HepG2 (cell line): Measurements from ENCODE around the gene GFY. TPM values are rescaled to one million over a fixed set of nuclear protein-coding genes. Genes with fewer than 3 reads are reported as not detected.
A peak's percentile ranks its signal among the peaks of the same experiment; 100 is the strongest.

Experiments used
- CEBPG ChIP-seq: IDR thresholded peaks from 2 replicates; pipeline ENCODE4 v1.6.1; 2016
- HMG20B ChIP-seq: conservative IDR thresholded peaks from 2 replicates; pipeline ENCODE4 v1.6.1; 2016; ENCODE audit warnings: missing genetic modification reagents, missing compliant biosample characterization
- HNRNPK ChIP-seq: fragments of 200-400 bp; formaldehyde crosslinking; IDR thresholded peaks from 2 replicates; pipeline ENCODE4 v1.6.1; 2018; ENCODE audit warnings: low read length, low read depth, moderate library complexity, mild to moderate bottlenecking; ENCODE audit not compliant: poor library complexity, severe bottlenecking
- KDM1A ChIP-seq: IDR thresholded peaks from 2 replicates; pipeline ENCODE4 v1.6.1; 2016; ENCODE audit warnings: missing compliant biosample characterization
- KDM2A ChIP-seq: sonication (generic); formaldehyde crosslinking; IDR thresholded peaks from 2 replicates; pipeline ENCODE4 v1.4.0; 2020; ENCODE audit warnings: low read depth, missing genetic modification reagents, borderline replicate concordance
- KDM3A ChIP-seq: IDR thresholded peaks from 2 replicates; pipeline ENCODE4 v1.6.1; 2018; ENCODE audit warnings: low read depth, missing compliant biosample characterization
- KLF6 ChIP-seq: IDR thresholded peaks from 2 replicates; pipeline ENCODE4 v1.8.0; 2016; ENCODE audit warnings: missing biosample characterization, missing genetic modification reagents
- MTF1 ChIP-seq: sonication (generic); formaldehyde crosslinking; IDR thresholded peaks from 2 replicates; pipeline ENCODE4 v1.5.0; 2020; ENCODE audit warnings: missing genetic modification reagents
- MXD1 ChIP-seq: sonication (generic); formaldehyde crosslinking; IDR thresholded peaks from 2 replicates; pipeline ENCODE4 v1.4.0; 2020; ENCODE audit warnings: mild to moderate bottlenecking, missing genetic modification reagents
- NFYB ChIP-seq: sonication (generic); formaldehyde crosslinking; IDR thresholded peaks from 2 replicates; pipeline ENCODE4 v1.4.0; 2020; ENCODE audit warnings: missing genetic modification reagents
- PLSCR1 ChIP-seq: sonication (generic); formaldehyde crosslinking; IDR thresholded peaks from 2 replicates; pipeline ENCODE4 v1.5.0; 2020; ENCODE audit warnings: missing genetic modification reagents, mild to moderate bottlenecking, borderline replicate concordance
- RARA ChIP-seq: IDR thresholded peaks from 2 replicates; pipeline ENCODE4 v1.6.1; 2016; ENCODE audit warnings: missing genetic modification reagents, missing compliant biosample characterization
- RBAK ChIP-seq: sonication (generic); formaldehyde crosslinking; IDR thresholded peaks from 2 replicates; pipeline ENCODE4 v1.5.1; 2020; ENCODE audit warnings: mild to moderate bottlenecking, missing genetic modification reagents
- RFXANK ChIP-seq: IDR thresholded peaks from 2 replicates; pipeline ENCODE4 v1.6.1; 2016
- SP2 ChIP-seq: sonication (generic); formaldehyde crosslinking; IDR thresholded peaks from 2 replicates; pipeline ENCODE4 v1.5.1; 2020; ENCODE audit warnings: mild to moderate bottlenecking, missing genetic modification reagents
- SPEN ChIP-seq: sonication (generic); formaldehyde crosslinking; IDR thresholded peaks from 2 replicates; pipeline ENCODE4 v1.5.1; 2020; ENCODE audit warnings: low read depth, mild to moderate bottlenecking, missing genetic modification reagents
- ZNF530 ChIP-seq: sonication (generic); formaldehyde crosslinking; IDR thresholded peaks from 2 replicates; pipeline ENCODE4 v1.5.0; 2020; ENCODE audit warnings: low read depth, mild to moderate bottlenecking, missing genetic modification reagents
- ZNF550 ChIP-seq: sonication (generic); formaldehyde crosslinking; IDR thresholded peaks from 2 replicates; pipeline ENCODE4 v1.4.0; 2020; ENCODE audit warnings: mild to moderate bottlenecking, missing genetic modification reagents, borderline replicate concordance
- ZNF557 ChIP-seq: sonication (generic); formaldehyde crosslinking; IDR thresholded peaks from 2 replicates; pipeline ENCODE4 v1.4.0; 2020; ENCODE audit warnings: missing genetic modification reagents
- ZNF772 ChIP-seq: sonication (generic); formaldehyde crosslinking; IDR thresholded peaks from 2 replicates; pipeline ENCODE4 v1.5.0; 2020; ENCODE audit warnings: mild to moderate bottlenecking, missing genetic modification reagents
- ZSCAN29 ChIP-seq: sonication (generic); formaldehyde crosslinking; conservative IDR thresholded peaks from 2 replicates; pipeline ENCODE4 v1.4.0; 2020; ENCODE audit warnings: mild to moderate bottlenecking, missing genetic modification reagents
- polyA plus RNA-seq, 8 experiments: library from polyadenylated mRNA; depleted of rRNA in 3 of 8; stranded (reverse) in 7 of 8; unstranded in 1 of 8; fragments of >200 nt; fragmentation: Illumina TruSeq in 4 of 8; extraction: Trizol in 4 of 8; gene quantifications; 2 replicates each; pipeline versions ENCODE4 v1.2.1 to v1.2.3, GENCODE V29; 2011 to 2016; ENCODE audit warnings: low read depth in 4 of 8, missing spikeins in 1 of 8, mixed read lengths in 1 of 8; ENCODE audit not compliant: insufficient read depth in 1 of 8
- total RNA-seq, 5 experiments: library from RNA; depleted of rRNA; stranded (reverse); fragments of >200 nt; fragmentation: Illumina TruSeq; extraction: Trizol; gene quantifications; 2 replicates each; pipeline ENCODE4 v1.2.3, GENCODE V29; 2016; ENCODE audit warnings: low read depth in 1 of 5
- TF ChIP-seq, protein P1 (sequence below): sonication (generic); formaldehyde crosslinking; IDR thresholded peaks from 2 replicates; pipeline ENCODE4 v1.4.0; 2020; ENCODE audit warnings: missing genetic modification reagents
- TF ChIP-seq, protein P2 (sequence below): sonication (generic); formaldehyde crosslinking; IDR thresholded peaks from 2 replicates; pipeline ENCODE4 v1.4.0; 2020; ENCODE audit warnings: missing genetic modification reagents; ENCODE audit errors: not compliant biosample characterization
- TF ChIP-seq, protein P3 (sequence below), 2 experiments: sonication (generic) in 1 of 2; formaldehyde crosslinking in 1 of 2; IDR thresholded peaks; 2 replicates each; pipeline versions ENCODE4 v1.5.1 to v1.6.1; 2011 to 2020; ENCODE audit warnings: borderline replicate concordance in 1 of 2, low read depth in 1 of 2, low read length in 1 of 2, mild to moderate bottlenecking in 1 of 2, missing genetic modification reagents in 1 of 2, moderate library complexity in 1 of 2

The GFY gene
- total and polyA plus RNA-seq, 2 of the 13 experiments (the other 11 are each of a cell fraction or from before 2014, with no cell fraction given): not detected

DNA sequence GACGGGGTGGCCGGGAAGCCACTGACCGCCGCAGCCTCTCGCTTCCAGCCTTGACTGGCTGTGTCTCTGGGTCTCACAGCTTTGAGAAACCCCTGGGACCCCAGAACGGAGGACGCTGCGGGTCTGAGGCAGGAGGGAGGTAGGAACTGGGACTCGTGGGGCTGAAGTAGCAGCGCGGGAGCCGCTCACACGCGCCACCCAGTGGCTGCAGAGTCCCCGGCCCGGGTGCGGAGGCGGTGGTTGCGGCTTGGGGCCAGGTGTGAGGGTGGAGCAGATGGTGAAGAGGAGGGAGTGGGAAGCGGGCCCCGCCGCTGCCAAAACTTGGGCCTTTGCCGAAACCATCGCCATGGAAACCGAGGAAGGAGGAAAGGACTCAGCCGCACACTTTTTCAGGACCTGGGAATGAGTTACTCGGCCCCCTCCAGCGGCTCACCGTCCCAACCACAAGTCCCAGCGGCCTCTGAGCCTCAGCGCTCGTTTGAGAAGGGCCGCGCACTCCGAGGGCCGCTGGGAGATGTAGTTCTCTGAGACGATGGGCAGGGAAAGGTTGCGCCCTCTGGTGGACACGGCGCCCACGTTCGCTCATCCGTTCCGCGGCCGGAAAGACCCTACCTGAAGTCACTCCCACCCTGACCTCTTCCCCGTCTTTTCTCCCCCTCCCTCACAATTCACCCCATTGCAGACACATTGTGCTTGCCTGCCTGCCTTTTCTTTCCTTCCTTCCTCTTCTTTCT, 18.3 kb downstream of the GFY start (continued):
- no peak for TF ChIP-seq SP2 (CRISPR knock-in tag)
- peak; percentile 52; the same call in 1 of the 2 replicates for TF ChIP-seq ZSCAN29 (CRISPR knock-in tag)
- TF ChIP-seq HMG20B: no peak; the same call in 1 of the 2 replicates
- TF ChIP-seq KDM2A (CRISPR knock-in tag): peak; percentile 82; the same call in 1 of the 2 replicates
- TF ChIP-seq ZNF550: no peak
- TF ChIP-seq MTF1 (CRISPR knock-in tag): no peak
- TF ChIP-seq KDM3A: no peak; the same call in none of the 2 replicates
- TF ChIP-seq KDM1A (CRISPR knock-in tag): no peak
- TF ChIP-seq HNRNPK: peak; percentile 79
- TF ChIP-seq NFYB (CRISPR knock-in tag): peak; percentile 26; the same call in 1 of the 2 replicates
- TF ChIP-seq SPEN (CRISPR knock-in tag): no peak
- no peak for TF ChIP-seq ZNF530 (CRISPR knock-in tag)
- TF ChIP-seq RARA (CRISPR knock-in tag): no peak
- TF ChIP-seq RFXANK: no peak
- TF ChIP-seq, protein P1, sequence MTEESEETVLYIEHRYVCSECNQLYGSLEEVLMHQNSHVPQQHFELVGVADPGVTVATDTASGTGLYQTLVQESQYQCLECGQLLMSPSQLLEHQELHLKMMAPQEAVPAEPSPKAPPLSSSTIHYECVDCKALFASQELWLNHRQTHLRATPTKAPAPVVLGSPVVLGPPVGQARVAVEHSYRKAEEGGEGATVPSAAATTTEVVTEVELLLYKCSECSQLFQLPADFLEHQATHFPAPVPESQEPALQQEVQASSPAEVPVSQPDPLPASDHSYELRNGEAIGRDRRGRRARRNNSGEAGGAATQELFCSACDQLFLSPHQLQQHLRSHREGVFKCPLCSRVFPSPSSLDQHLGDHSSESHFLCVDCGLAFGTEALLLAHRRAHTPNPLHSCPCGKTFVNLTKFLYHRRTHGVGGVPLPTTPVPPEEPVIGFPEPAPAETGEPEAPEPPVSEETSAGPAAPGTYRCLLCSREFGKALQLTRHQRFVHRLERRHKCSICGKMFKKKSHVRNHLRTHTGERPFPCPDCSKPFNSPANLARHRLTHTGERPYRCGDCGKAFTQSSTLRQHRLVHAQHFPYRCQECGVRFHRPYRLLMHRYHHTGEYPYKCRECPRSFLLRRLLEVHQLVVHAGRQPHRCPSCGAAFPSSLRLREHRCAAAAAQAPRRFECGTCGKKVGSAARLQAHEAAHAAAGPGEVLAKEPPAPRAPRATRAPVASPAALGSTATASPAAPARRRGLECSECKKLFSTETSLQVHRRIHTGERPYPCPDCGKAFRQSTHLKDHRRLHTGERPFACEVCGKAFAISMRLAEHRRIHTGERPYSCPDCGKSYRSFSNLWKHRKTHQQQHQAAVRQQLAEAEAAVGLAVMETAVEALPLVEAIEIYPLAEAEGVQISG (CRISPR knock-in tag): peak; percentile 90
- TF ChIP-seq KLF6 (CRISPR knock-in tag): no peak
- TF ChIP-seq ZNF557: no peak
- no peak for TF ChIP-seq RBAK (CRISPR knock-in tag)
- TF ChIP-seq, protein P2, sequence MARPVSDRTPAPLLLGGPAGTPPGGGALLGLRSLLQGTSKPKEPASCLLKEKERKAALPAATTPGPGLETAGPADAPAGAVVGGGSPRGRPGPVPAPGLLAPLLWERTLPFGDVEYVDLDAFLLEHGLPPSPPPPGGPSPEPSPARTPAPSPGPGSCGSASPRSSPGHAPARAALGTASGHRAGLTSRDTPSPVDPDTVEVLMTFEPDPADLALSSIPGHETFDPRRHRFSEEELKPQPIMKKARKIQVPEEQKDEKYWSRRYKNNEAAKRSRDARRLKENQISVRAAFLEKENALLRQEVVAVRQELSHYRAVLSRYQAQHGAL: no peak
- no peak for TF ChIP-seq PLSCR1 (CRISPR knock-in tag)
- 0 out of 2 replicates have a peak, but pooled peaks have one; percentile 38 for TF ChIP-seq ZNF772 (CRISPR knock-in tag)
- TF ChIP-seq, protein P3, sequence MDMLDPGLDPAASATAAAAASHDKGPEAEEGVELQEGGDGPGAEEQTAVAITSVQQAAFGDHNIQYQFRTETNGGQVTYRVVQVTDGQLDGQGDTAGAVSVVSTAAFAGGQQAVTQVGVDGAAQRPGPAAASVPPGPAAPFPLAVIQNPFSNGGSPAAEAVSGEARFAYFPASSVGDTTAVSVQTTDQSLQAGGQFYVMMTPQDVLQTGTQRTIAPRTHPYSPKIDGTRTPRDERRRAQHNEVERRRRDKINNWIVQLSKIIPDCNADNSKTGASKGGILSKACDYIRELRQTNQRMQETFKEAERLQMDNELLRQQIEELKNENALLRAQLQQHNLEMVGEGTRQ (IDR thresholded peaks at IDR 0.05; ENCODE audit: low read depth, low read length): no peak
- TF ChIP-seq, protein P3 (CRISPR knock-in tag; IDR thresholded peaks at IDR 0.05; ENCODE audit: borderline replicate concordance): no peak
- peak; percentile 50; the same call in 1 of the 2 replicates for TF ChIP-seq MXD1 (CRISPR knock-in tag)
- TF ChIP-seq CEBPG (CRISPR knock-in tag): no peak
